ENCODE measurements around the gene PLGRKT.
"Not testable (repeated sequence)": the region's sequence is repeated elsewhere in the genome, so short reads cannot be mapped to it uniquely, and the experiment has no call there.

PLGRKT gene

DNA sequence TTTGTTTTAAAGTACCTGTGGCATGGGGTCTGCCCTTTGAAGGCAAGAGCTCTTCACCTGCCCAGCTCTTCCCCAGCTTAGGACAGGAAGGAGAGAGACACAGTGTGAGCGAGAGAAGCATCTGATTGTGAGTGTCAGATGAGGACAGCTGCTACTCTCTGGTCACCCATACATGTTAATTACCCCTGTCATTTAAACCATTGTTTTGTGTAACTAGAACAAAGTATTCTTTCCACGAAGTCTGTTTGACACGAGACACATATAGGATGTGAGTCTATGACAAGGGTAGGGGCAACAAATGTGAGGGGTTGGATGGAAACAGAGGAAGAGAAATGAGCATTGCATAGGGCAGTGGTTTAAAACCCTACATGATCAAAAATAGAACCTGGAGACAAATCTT, 9.6 kb upstream of the PLGRKT start:
- H2AFZ ChIP-seq (ENCODE audit: low read length) = no peak overlapping the region
- H3K27me3 ChIP-seq (ENCODE audit: insufficient read depth, low read length, poor library complexity, severe bottlenecking) = no peaks in the 10 kb centered on the region
- no peaks in the 10 kb centered on the region for H4K20me1 ChIP-seq (ENCODE audit: insufficient read depth, low read length, poor library complexity, severe bottlenecking)
- no peak overlapping the region for H3K4me2 ChIP-seq (ENCODE audit: low read depth, low read length, poor library complexity, severe bottlenecking)
- H3F3A ChIP-seq (ENCODE audit: low read depth) = no peaks in the 10 kb centered on the region
- H3K9me3 ChIP-seq (ENCODE audit: insufficient read depth, low read depth, low read length) = no peaks in the 10 kb centered on the region
- no peak for TF ChIP-seq EZH2phosphoT487 (IDR thresholded peaks at IDR 0.05; ENCODE audit: borderline replicate concordance)
- H3K79me2 ChIP-seq (ENCODE audit: insufficient read depth, low read length) = no peaks in the 10 kb centered on the region
- peaks cover 29% of the 10 kb centered on the region for H3K4me1 ChIP-seq (ENCODE audit: insufficient read depth, low read length, poor library complexity, severe bottlenecking)
- H3K9ac ChIP-seq (ENCODE audit: low read depth, low read length, poor library complexity, severe bottlenecking) = no peak overlapping the region
- no peak overlapping the region for H3K4me3 ChIP-seq (ENCODE audit: low read length, poor library complexity, severe bottlenecking)
- no peaks in the 10 kb centered on the region for H3K9me2 ChIP-seq (replicated peaks; ENCODE audit: low read depth, low read length)
- H3K36me3 ChIP-seq (ENCODE audit: insufficient read depth, low read length) = no peaks in the 10 kb centered on the region

- no peak overlapping the region for H3K9ac ChIP-seq (ENCODE audit: low read depth, low read length, poor library complexity, severe bottlenecking)
- no peaks in the 10 kb centered on the region for H3K36me3 ChIP-seq (ENCODE audit: insufficient read depth, low read length)
- peaks cover 29% of the 10 kb centered on the region for H3K4me1 ChIP-seq (ENCODE audit: insufficient read depth, low read length, poor library complexity, severe bottlenecking)
- no peaks in the 10 kb centered on the region for H3K79me2 ChIP-seq (ENCODE audit: insufficient read depth, low read length)
- no peaks in the 10 kb centered on the region for H3K9me3 ChIP-seq (ENCODE audit: insufficient read depth, low read depth, low read length)
- H4K20me1 ChIP-seq (ENCODE audit: insufficient read depth, low read length, poor library complexity, severe bottlenecking) = no peaks in the 10 kb centered on the region
- H3K27me3 ChIP-seq (ENCODE audit: insufficient read depth, low read length, poor library complexity, severe bottlenecking) = no peaks in the 10 kb centered on the region
- TF ChIP-seq CTCF (conservative IDR thresholded peaks at IDR 0.05; ENCODE audit: low read length) = no peak
- TF ChIP-seq EZH2phosphoT487 (IDR thresholded peaks at IDR 0.05; ENCODE audit: borderline replicate concordance) = no peak
- no peak overlapping the region for H3K4me2 ChIP-seq (ENCODE audit: low read depth, low read length, poor library complexity, severe bottlenecking)
- no peak overlapping the region for H3K4me3 ChIP-seq (ENCODE audit: low read length, poor library complexity, severe bottlenecking)
- no peaks in the 10 kb centered on the region for H3K9me2 ChIP-seq (replicated peaks; ENCODE audit: low read depth, low read length)
- no peak overlapping the region for H2AFZ ChIP-seq (ENCODE audit: low read length)
- H3F3A ChIP-seq (ENCODE audit: low read depth) = no peaks in the 10 kb centered on the region
These were observed 8.9 kb upstream of the PLGRKT start for GRCh38 chr9:5446451-5447236.

- H3K9me2 ChIP-seq (replicated peaks; ENCODE audit: low read depth, low read length) = no peaks in the 10 kb centered on the region
- H4K20me1 ChIP-seq (ENCODE audit: insufficient read depth, low read length, poor library complexity, severe bottlenecking) = no peaks in the 10 kb centered on the region
- no peaks in the 10 kb centered on the region for H3K36me3 ChIP-seq (ENCODE audit: insufficient read depth, low read length)
- no peaks in the 10 kb centered on the region for H3F3A ChIP-seq (ENCODE audit: low read depth)
- H2AFZ ChIP-seq (ENCODE audit: low read length) = no peak overlapping the region
- H3K4me1 ChIP-seq (ENCODE audit: insufficient read depth, low read length, poor library complexity, severe bottlenecking) = peaks cover 21% of the 10 kb centered on the region
- no peak overlapping the region for H3K4me3 ChIP-seq (ENCODE audit: low read length, poor library complexity, severe bottlenecking)
- H3K4me2 ChIP-seq (ENCODE audit: low read depth, low read length, poor library complexity, severe bottlenecking) = no peak overlapping the region
- no peak overlapping the region for H3K9ac ChIP-seq (ENCODE audit: low read depth, low read length, poor library complexity, severe bottlenecking)
- no peaks in the 10 kb centered on the region for H3K27me3 ChIP-seq (ENCODE audit: insufficient read depth, low read length, poor library complexity, severe bottlenecking)
- no peaks in the 10 kb centered on the region for H3K79me2 ChIP-seq (ENCODE audit: insufficient read depth, low read length)
- no peaks in the 10 kb centered on the region for H3K9me3 ChIP-seq (ENCODE audit: insufficient read depth, low read depth, low read length)
- TF ChIP-seq EZH2phosphoT487 (IDR thresholded peaks at IDR 0.05; ENCODE audit: borderline replicate concordance) (no peak), CTCF (conservative IDR thresholded peaks at IDR 0.05; ENCODE audit: low read length) (no peak)
These were observed 8.2 kb upstream of the PLGRKT start for GRCh38 chr9:5445886-5446285.

- H3K4me3 ChIP-seq (ENCODE audit: low read length, poor library complexity, severe bottlenecking); H3K27me3 ChIP-seq (ENCODE audit: insufficient read depth, low read length, poor library complexity, severe bottlenecking); H2AFZ ChIP-seq (ENCODE audit: low read length); H3K4me2 ChIP-seq (ENCODE audit: low read depth, low read length, poor library complexity, severe bottlenecking); H3K36me3 ChIP-seq (ENCODE audit: insufficient read depth, low read length); H3K9me3 ChIP-seq (ENCODE audit: insufficient read depth, low read depth, low read length); H3K9me2 ChIP-seq (replicated peaks; ENCODE audit: low read depth, low read length); H3F3A ChIP-seq (ENCODE audit: low read depth); H4K20me1 ChIP-seq (ENCODE audit: insufficient read depth, low read length, poor library complexity, severe bottlenecking); H3K9ac ChIP-seq (ENCODE audit: low read depth, low read length, poor library complexity, severe bottlenecking); H3K79me2 ChIP-seq (ENCODE audit: insufficient read depth, low read length): not testable (repeated sequence)
- H3K4me1 ChIP-seq (ENCODE audit: insufficient read depth, low read length, poor library complexity, severe bottlenecking) = peaks cover 16% of the 10 kb centered on the region
These were observed 7.4 kb upstream of the PLGRKT start for GRCh38 chr9:5445096-5445495.
